ENCODE data around the gene RALGPS1. TPM values are rescaled to one million over a fixed set of nuclear protein-coding genes. Genes with fewer than 3 reads are reported as not detected.
A peak's percentile ranks its signal among the peaks of the same experiment; 100 is the strongest.

The RALGPS1 gene
- total and polyA plus RNA-seq, 2 of the 8 experiments (the other 6 are each of a cell fraction or from before 2014, with no cell fraction given), result 20.0 to 23.5 TPM

GRCh38 chr9:127121628-127122175 is 207.1 kb downstream of the RALGPS1 start:
- Histone ChIP-seq H3K79me2 (ENCODE audit: control insufficient read depth in 1 of 2, insufficient read depth in 2 of 2, low read length in 2 of 2) (peaks cover 0 to 4% of the 10 kb centered on the region in 2 experiments; a peak in 1 of 4 replicates), H2BK12ac (ENCODE audit: low read depth, low read length) (peak overlapping the region; percentile 78; the same call in 1 of the 2 replicates), H4K5ac (ENCODE audit: insufficient read length, low read depth, low read length) (no peak overlapping the region), H3K79me1 (ENCODE audit: low read depth, low read length) (peaks cover 2% of the 10 kb centered on the region; the same call in 1 of the 2 replicates), H3K4me3 (ENCODE audit: extremely low read depth in 1 of 4, insufficient read depth in 2 of 4, low read depth in 3 of 4, low read length in 4 of 4) (peak overlapping the region; percentile 47 to 69 (median 64)), H3K27me3 (replicated peaks in 1 of 4; ENCODE audit: control insufficient read depth in 3 of 4, extremely low read depth in 1 of 4, insufficient read depth in 3 of 4, low read length in 3 of 4) (no peaks in the 10 kb centered on the region; a peak in 2 of 7 replicates), H2BK15ac (ENCODE audit: low read length) (0 out of 2 replicates have a peak overlapping the region, but pooled peaks have one; percentile 50), H3K18ac (ENCODE audit: extremely low read depth, low read length) (peak overlapping the region; percentile 92), H4K8ac (ENCODE audit: extremely low read depth, insufficient read depth, low read length) (no peak overlapping the region), H2AFZ (ENCODE audit: low read length) (no peak overlapping the region), H3K23me2 (ENCODE audit: low read depth, low read length) (peaks cover 13% of the 10 kb centered on the region), H2BK120ac (replicated peaks; ENCODE audit: low read depth, low read length) (no peak overlapping the region), H3K9ac (replicated peaks in 1 of 4; ENCODE audit: extremely low read depth in 1 of 4, low read depth in 3 of 4, low read length in 3 of 4) (peak overlapping the region; percentile 14 to 72 (median 41); a peak in 6 of 7 replicates), H3K9me3 (ENCODE audit: insufficient read depth in 2 of 2, low read depth in 1 of 2, low read length in 1 of 2) (no peaks in the 10 kb centered on the region), H3K56ac (replicated peaks; ENCODE audit: insufficient read length, low read depth, low read length) (no peak overlapping the region), H4K91ac (replicated peaks; ENCODE audit: insufficient read length, low read length) (no peak overlapping the region), H3K27ac (ENCODE audit: low read depth, low read length) (no peak overlapping the region), H3K23ac (ENCODE audit: insufficient read length) (no peak overlapping the region), H3K4me1 (replicated peaks in 1 of 4; ENCODE audit: control insufficient read depth in 3 of 4, insufficient read depth in 4 of 4, low read length in 3 of 4) (peaks cover 9 to 20% (median 13%) of the 10 kb centered on the region in 4 experiments), H3K14ac (ENCODE audit: insufficient read length) (no peak overlapping the region), H3K36me3 (ENCODE audit: control insufficient read depth in 2 of 4, insufficient read depth in 4 of 4, low read length in 3 of 4) (no peaks in the 10 kb centered on the region; a peak in 1 of 8 replicates), H4K20me1 (replicated peaks in 1 of 2; ENCODE audit: control insufficient read depth in 1 of 2, insufficient read depth in 2 of 2, low read length in 2 of 2) (peaks cover 2 to 10% of the 10 kb centered on the region in 2 experiments), H2BK5ac (ENCODE audit: low read depth, low read length) (peak overlapping the region; percentile 69; the same call in 1 of the 2 replicates), H2BK20ac (ENCODE audit: low read length) (no peak overlapping the region), H3K4ac (replicated peaks; ENCODE audit: insufficient read length, low read depth, low read length) (no peak overlapping the region), H3K4me2 (ENCODE audit: insufficient read depth in 1 of 2, low read depth in 2 of 2, low read length in 2 of 2) (peak overlapping the region; percentile 88 to 94), H2AK5ac (ENCODE audit: low read depth, low read length) (no peak overlapping the region)
- no peak for FAIRE-seq
- ChIA-PET CTCF (ENCODE audit: partially characterized antibody) (interaction anchor here (0.7 to 2.3 kb wide), 12 partner anchors 10 to 156 kb away, joined by 3 to 14 read pairs (median 4); no protein-coding TSS in a partner anchor), POLR2A (ENCODE audit: partially characterized antibody) (interaction anchor here (0.9 to 3.1 kb wide), 4 partner anchors 10 to 303 kb away, joined by 3 to 15 read pairs (median 10); partner anchors contain the start of gene ZNF79)
- TF ChIP-seq, protein P1, sequence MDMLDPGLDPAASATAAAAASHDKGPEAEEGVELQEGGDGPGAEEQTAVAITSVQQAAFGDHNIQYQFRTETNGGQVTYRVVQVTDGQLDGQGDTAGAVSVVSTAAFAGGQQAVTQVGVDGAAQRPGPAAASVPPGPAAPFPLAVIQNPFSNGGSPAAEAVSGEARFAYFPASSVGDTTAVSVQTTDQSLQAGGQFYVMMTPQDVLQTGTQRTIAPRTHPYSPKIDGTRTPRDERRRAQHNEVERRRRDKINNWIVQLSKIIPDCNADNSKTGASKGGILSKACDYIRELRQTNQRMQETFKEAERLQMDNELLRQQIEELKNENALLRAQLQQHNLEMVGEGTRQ (IDR thresholded peaks at IDR 0.05; ENCODE audit: low read length), result 0 out of 2 replicates have a peak, but pooled peaks have one; percentile 1
- TF ChIP-seq SIN3A (conservative IDR thresholded peaks at IDR 0.05 in 1 of 2, IDR thresholded peaks at IDR 0.05 in 1 of 2; ENCODE audit: low read depth in 1 of 2, low read length in 2 of 2), result peak in 1 of 2 experiments; percentile 45; a peak in 1 of 4 replicates
- no peak for TF ChIP-seq KDM4A (IDR thresholded peaks at IDR 0.05; ENCODE audit: low read depth, low read length, severe bottlenecking)
- TF ChIP-seq NRF1 (IDR thresholded peaks at IDR 0.05; ENCODE audit: low read depth, low read length), result no peak
- TF ChIP-seq, protein P2, sequence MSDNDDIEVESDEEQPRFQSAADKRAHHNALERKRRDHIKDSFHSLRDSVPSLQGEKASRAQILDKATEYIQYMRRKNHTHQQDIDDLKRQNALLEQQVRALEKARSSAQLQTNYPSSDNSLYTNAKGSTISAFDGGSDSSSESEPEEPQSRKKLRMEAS (IDR thresholded peaks at IDR 0.05), result peak; percentile 36; the same call in 1 of the 2 replicates
- WGBS, 2 experiments (ENCODE audit: extremely low coverage in 1 of 2, insufficient coverage in 1 of 2, insufficient read length in 1 of 2, insufficient replicate concordance in 2 of 2, low coverage in 1 of 2, low lambda C conversion rate in 2 of 2, missing lambda C conversion rate in 1 of 2), result 22% methylated on average over 20 of the region's 20 CpGs; no CpG with 5 or more reads in 1 of the 2 experiments
- DNase-seq (ENCODE audit: low read depth in 1 of 2, low spot score in 2 of 2), result peak in 1 of 2 experiments; percentile 60

Measured in H1 (cell line).